Measurements from ENCODE around the gene KRT78. TPM values are rescaled to one million over a fixed set of nuclear protein-coding genes. Genes with fewer than 3 reads are reported as not detected.

The KRT78 gene
- total RNA-seq, 1 donor from 2014 or later, result not detected

GRCh38 chr12:52870361-52871290 lies 21.8 kb upstream of the KRT78 start:
- DNase-seq (ENCODE audit: low read depth), result no peak
- H3K4me3 ChIP-seq (ENCODE audit: low read depth, low read length), result no peak overlapping the region
- peak; percentile 74 for TF ChIP-seq CTCF (conservative IDR thresholded peaks at IDR 0.05; ENCODE audit: low read depth, low read length)

GRCh38 chr12:52867642-52868041 lies 18.8 kb upstream of the KRT78 start:
- no peak for DNase-seq (ENCODE audit: low read depth)
- H3K4me3 ChIP-seq (ENCODE audit: low read depth, low read length), result no peak overlapping the region
- no peak for TF ChIP-seq CTCF (conservative IDR thresholded peaks at IDR 0.05; ENCODE audit: low read depth, low read length)

GRCh38 chr12:52867152-52867551 lies 18.4 kb upstream of the KRT78 start:
- no peak for DNase-seq (ENCODE audit: low read depth)
- H3K4me3 ChIP-seq (ENCODE audit: low read depth, low read length), result no peak overlapping the region
- no peak for TF ChIP-seq CTCF (conservative IDR thresholded peaks at IDR 0.05; ENCODE audit: low read depth, low read length)

- H3K4me3 ChIP-seq (ENCODE audit: low read depth, low read length), result no peak overlapping the region
- TF ChIP-seq CTCF (conservative IDR thresholded peaks at IDR 0.05; ENCODE audit: low read depth, low read length), result peak; percentile 87
- no peak for DNase-seq (ENCODE audit: low read depth)
Observed at GRCh38 chr12:52865090-52865944, 16.5 kb upstream of the KRT78 start.

DNA sequence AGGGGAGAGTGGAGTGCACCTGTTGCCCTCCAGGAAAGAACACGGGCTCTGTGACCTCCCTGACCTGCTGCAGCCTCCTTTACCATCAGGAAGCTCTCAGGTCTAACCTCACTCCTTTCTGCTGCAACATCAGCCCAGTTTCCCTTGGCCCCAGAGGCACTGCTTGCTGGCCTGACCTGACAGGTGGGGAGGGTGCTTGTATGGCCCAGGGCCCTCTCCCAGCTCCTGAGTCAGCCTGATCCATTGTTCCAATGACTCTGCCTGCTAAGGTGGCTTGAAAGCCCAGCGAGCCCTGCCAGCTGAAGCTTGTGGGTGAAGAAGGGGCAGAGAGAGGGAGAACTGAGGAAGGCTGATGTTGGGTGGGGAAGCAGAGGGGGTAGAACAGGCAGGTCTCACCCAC lies 13.2 kb upstream of the KRT78 start:
- DNase-seq (ENCODE audit: low read depth), result no peak
- TF ChIP-seq CTCF (conservative IDR thresholded peaks at IDR 0.05; ENCODE audit: low read depth, low read length), result no peak
- H3K4me3 ChIP-seq (ENCODE audit: low read depth, low read length), result no peak overlapping the region

GRCh38 chr12:52861511-52861910 lies 12.7 kb upstream of the KRT78 start:
- no peak overlapping the region for H3K4me3 ChIP-seq (ENCODE audit: low read depth, low read length)
- DNase-seq (ENCODE audit: low read depth), result no peak
- no peak for TF ChIP-seq CTCF (conservative IDR thresholded peaks at IDR 0.05; ENCODE audit: low read depth, low read length)
